GM18526 (cell line): ENCODE results near the gene NUP205.

Source experiments
- POLR2A ChIP-seq: IDR thresholded peaks from 3 replicates; pipeline ENCODE4 v1.6.1; 2011; ENCODE audit not compliant: insufficient read length; ENCODE audit errors: extremely low read depth

The NUP205 gene

GRCh38 chr7:135650831-135651573, 93.3 kb downstream of the NUP205 start:
- no peak for TF ChIP-seq POLR2A

- TF ChIP-seq POLR2A, result no peak
Measured at GRCh38 chr7:135653340-135654080, 95.8 kb downstream of the NUP205 start.

- no peak for TF ChIP-seq POLR2A
Measured at GRCh38 chr7:135658564-135658963, 100.8 kb downstream of the NUP205 start.

GRCh38 chr7:135659159-135659846, 101.6 kb downstream of the NUP205 start:
- TF ChIP-seq POLR2A, result no peak

GRCh38 chr7:135661311-135662122, 103.8 kb downstream of the NUP205 start:
- no peak for TF ChIP-seq POLR2A

GRCh38 chr7:135662123-135662372, 104.3 kb downstream of the NUP205 start:
- TF ChIP-seq POLR2A, result no peak

GRCh38 chr7:135662373-135663114, 104.8 kb downstream of the NUP205 start, which contains the start of gene STMP1:
TSS of gene STMP1 (plus strand) at chr7:135662514.
- TF ChIP-seq POLR2A, result peak; percentile 94

- no peak for TF ChIP-seq POLR2A
Measured at GRCh38 chr7:135664046-135664589, 106.4 kb downstream of the NUP205 start.

- no peak for TF ChIP-seq POLR2A
Measured at GRCh38 chr7:135665042-135665441, 107.3 kb downstream of the NUP205 start.

GRCh38 chr7:135666156-135666555, 108.4 kb downstream of the NUP205 start:
- TF ChIP-seq POLR2A, result no peak

- TF ChIP-seq POLR2A, result no peak
Measured at GRCh38 chr7:135666846-135667245, 109.1 kb downstream of the NUP205 start.

- no peak for TF ChIP-seq POLR2A
Measured at GRCh38 chr7:135669774-135670173, 112.1 kb downstream of the NUP205 start.

GRCh38 chr7:135670179-135670578, 112.5 kb downstream of the NUP205 start:
- TF ChIP-seq POLR2A, result no peak
